HG02642 (cell line): ENCODE results near the gene SH3D19.
"Not testable (repeated sequence)": the region's sequence is repeated elsewhere in the genome, so short reads cannot be mapped to it uniquely, and the experiment has no call there.

Experiments
- ATAC-seq: cut with Tn5 transposase; IDR thresholded peaks from one replicate; pipeline ENCODE4 v1.9.1; 2021; ENCODE audit warnings: mild to moderate bottlenecking; ENCODE audit not compliant: unreplicated experiment, poor library complexity

The SH3D19 gene

DNA sequence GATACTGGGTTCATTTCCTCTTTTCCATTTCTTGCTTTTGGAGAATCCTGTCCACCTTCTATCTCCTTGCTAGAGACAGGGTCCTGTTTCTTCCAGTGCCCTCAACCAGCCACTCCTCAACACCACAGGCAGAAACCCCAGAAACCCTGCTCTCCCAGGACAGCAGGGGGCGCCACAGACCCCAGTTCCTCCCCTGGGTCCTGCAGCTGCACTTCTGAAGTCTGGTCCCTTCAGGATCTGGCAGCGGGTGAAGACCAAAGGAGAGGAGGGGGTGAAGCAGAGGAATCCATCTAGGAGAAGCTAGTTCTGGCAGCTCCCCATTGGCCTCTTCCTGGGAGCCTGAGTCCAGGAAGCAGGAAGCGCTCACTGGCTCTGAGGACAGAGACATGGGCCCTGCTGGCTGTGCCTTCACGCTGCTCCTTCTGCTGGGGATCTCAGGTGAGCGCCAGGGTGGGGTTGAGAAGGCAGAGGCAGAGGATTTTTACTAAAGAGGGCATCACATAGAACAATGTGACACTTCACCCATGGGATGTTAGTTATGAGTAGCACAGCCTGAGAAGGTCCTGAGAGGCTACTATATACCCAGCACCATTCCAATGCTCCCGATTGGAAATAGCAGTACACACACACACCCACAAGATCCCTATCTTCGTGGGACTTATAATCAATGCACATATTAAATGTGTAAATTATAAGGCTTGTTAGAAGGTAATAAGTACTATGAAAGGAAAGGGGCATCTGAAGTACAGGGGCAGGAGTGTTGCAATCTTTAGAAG lies 48.4 kb downstream of the SH3D19 start, which contains the start of gene PRSS48:
Gene PRSS48, plus strand, starts transcription at position 375 of the 776 bp plus-strand sequence. Its CDS starts 12 bp downstream, at position 387.
- peak; percentile 46 for ATAC-seq

DNA sequence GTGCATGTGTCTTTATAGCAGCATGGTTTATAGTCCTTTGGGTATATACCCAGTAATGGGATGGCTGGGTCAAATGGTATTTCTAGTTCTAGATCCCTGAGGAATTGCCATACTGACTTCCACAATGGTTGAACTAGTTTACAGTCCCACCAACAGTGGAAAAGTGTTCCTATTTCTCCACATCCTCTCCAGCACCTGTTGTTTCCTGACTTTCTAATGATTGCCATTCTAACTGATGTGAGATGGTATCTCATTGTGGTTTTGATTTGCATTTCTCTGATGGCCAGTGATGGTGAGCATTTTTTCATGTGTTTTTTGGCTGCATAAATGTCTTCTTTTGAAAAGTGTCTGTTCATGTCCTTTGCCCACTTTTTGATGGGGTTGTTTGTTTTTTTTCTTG lies 56.5 kb downstream of the SH3D19 start:
- not testable (repeated sequence) for ATAC-seq

DNA sequence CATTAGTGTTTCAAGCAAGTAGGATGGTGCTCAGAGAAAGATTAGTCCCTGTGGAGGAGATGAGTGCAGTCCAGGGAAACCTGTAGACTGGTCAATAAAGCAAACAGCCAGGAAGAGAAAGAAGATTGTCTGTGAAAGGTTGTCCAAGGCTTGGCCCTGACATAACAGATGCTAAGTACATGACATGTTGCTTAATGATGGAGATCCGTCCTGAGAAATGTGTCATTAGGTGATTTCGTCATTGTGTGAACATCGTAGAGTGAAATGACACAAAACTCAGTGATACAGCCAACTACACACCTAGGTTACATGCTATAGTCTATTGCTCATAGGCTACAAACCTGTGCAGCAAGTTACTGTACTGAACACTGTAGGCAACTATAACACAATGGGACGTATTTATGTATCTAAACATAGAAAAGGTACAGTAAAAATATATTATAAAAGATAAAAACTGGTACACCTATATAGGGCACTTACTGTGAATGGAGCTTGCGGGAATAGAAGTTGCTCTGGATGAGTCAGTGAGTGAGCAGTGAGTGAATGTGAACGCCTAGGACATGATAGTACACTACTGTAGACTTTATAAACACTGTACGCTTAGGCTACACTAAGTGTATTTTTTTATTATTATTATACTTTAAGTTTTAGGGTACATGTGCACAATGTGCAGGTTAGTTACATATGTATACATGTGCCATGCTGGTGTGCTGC lies 57.4 kb downstream of the SH3D19 start:
- ATAC-seq, result no peak

- ATAC-seq, result no peak
Observed at GRCh38 chr4:151267104-151267503, 58.3 kb downstream of the SH3D19 start.

DNA sequence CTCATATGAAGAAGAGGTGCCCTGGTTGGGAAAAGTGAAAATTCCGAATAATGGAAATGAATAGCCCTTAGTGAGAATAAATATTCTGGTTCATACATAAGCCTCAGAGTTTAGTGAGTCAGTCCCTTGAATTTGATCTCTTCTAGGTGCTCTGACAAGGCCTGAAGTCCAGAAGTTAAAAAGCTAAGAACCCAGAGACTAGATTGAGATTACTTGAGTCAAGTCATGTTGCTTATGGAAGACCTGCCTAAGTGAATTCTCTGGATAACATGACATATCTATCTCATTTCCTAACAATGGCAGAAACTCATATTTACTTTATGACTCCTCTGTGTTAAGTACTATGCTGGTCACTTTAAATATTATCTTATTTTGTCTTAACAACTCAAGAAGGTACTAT lies 58.9 kb downstream of the SH3D19 start:
- ATAC-seq, result no peak

- no peak for ATAC-seq
Observed at GRCh38 chr4:151263455-151263854, 62.0 kb downstream of the SH3D19 start.

GRCh38 chr4:151260526-151260925 lies 64.9 kb downstream of the SH3D19 start:
- no peak for ATAC-seq

GRCh38 chr4:151259752-151260151 lies 65.7 kb downstream of the SH3D19 start:
- no peak for ATAC-seq

- no peak for ATAC-seq
Observed at GRCh38 chr4:151257704-151258103, 67.7 kb downstream of the SH3D19 start.

GRCh38 chr4:151256134-151256533 lies 69.3 kb downstream of the SH3D19 start:
- ATAC-seq, result no peak

DNA sequence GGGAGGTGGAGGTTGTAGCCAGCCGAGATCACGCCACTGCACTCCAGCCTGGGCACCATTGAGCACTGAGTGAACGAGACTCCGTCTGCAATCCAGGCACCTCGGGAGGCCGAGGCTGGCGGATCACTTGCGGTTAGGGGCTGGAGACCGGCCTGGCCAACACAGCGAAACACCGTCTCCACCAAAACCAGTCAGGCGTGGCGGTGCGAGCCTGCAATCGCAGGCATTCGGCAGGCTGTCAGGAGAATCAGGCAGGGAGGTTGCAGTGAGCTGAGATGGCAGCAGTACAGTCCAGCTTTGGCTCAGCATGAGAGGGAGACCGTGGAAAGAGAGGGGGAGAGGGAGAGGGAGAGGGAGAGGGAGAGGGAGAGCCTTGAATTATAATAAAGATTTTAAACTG lies 69.7 kb downstream of the SH3D19 start:
- ATAC-seq, result not testable (repeated sequence)

GRCh38 chr4:151255226-151255625 lies 70.2 kb downstream of the SH3D19 start:
- not testable (repeated sequence) for ATAC-seq

GRCh38 chr4:151251603-151252304 lies 73.7 kb downstream of the SH3D19 start:
- no peak for ATAC-seq

GRCh38 chr4:151250706-151251105 lies 74.7 kb downstream of the SH3D19 start:
- no peak for ATAC-seq

- ATAC-seq, result no peak
Observed at GRCh38 chr4:151248519-151248918, 76.9 kb downstream of the SH3D19 start.

GRCh38 chr4:151247395-151247794 lies 78.0 kb downstream of the SH3D19 start:
- ATAC-seq, result no peak

DNA sequence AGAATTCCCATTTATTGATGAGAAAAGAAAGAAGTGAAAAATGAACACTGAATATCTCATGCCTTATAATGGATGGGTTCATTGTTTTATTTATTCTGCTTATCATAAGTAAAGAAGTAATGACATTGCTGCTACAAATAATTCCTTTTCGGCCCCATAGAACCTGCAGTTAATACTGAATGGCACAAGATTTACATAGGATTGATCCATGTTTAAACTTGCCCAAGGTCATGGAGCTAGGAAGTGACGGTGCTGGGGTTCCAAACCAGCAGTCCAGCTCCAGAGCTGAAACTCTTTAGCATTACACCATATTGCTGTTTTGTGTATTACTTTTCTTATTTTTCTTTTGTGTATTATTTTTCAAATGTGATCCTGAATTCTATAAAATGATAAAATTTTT lies 78.7 kb downstream of the SH3D19 start:
- no peak for ATAC-seq

- ATAC-seq, result no peak
Observed at GRCh38 chr4:151242305-151242704, 83.1 kb downstream of the SH3D19 start.

- ATAC-seq, result no peak
Observed at GRCh38 chr4:151239608-151240007, 85.8 kb downstream of the SH3D19 start.

GRCh38 chr4:151238477-151238876 lies 86.9 kb downstream of the SH3D19 start:
- no peak for ATAC-seq

DNA sequence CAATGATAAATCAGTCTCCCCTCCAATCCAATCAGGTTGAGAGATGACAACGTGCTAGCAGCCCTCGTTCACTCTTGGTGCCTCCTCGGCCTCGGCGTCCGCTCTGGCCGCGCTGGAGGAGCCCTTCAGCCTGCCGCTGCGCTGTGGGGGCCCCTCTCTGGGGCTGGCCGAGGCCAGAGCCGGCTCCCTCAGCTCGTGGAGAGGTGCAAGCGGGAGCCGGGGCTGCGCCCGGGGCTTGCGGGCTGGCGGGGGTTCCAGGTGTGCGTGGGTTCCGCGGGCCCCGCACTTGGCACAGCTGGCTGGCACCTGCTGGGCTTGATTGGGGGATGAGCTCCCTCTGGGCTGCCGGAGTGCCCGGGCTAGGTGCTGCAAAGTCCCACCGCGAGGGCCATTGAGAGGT lies 89.4 kb downstream of the SH3D19 start:
- no peak for ATAC-seq
